ENCODE results near the gene CDS2. TPM values are rescaled to one million over a fixed set of nuclear protein-coding genes. Genes with fewer than 3 reads are reported as not detected.

CDS2 gene
- total RNA-seq, 1 experiment from 2014 or later = 49.1 TPM

DNA sequence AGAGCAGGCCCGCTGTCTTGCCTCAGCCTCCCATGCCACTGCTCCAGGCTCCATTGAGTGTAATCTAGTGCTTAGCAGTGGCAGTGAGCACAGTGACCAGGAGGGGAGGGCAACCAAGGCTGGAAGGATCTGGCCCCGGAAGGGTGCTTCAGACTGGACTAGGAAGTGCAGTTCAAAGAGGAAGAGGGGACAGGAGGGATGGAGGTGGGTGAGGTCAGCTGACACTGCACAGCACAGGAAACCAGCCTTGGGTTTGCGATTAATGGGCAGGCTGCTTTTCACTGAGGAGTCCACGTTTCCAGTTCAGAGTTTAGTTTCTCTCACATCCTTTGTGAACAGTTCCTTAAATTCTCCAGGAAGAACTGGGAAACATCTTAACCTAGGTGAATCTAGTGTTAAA lies 46.9 kb downstream of the CDS2 start (continued):
- TF ChIP-seq, protein P1, sequence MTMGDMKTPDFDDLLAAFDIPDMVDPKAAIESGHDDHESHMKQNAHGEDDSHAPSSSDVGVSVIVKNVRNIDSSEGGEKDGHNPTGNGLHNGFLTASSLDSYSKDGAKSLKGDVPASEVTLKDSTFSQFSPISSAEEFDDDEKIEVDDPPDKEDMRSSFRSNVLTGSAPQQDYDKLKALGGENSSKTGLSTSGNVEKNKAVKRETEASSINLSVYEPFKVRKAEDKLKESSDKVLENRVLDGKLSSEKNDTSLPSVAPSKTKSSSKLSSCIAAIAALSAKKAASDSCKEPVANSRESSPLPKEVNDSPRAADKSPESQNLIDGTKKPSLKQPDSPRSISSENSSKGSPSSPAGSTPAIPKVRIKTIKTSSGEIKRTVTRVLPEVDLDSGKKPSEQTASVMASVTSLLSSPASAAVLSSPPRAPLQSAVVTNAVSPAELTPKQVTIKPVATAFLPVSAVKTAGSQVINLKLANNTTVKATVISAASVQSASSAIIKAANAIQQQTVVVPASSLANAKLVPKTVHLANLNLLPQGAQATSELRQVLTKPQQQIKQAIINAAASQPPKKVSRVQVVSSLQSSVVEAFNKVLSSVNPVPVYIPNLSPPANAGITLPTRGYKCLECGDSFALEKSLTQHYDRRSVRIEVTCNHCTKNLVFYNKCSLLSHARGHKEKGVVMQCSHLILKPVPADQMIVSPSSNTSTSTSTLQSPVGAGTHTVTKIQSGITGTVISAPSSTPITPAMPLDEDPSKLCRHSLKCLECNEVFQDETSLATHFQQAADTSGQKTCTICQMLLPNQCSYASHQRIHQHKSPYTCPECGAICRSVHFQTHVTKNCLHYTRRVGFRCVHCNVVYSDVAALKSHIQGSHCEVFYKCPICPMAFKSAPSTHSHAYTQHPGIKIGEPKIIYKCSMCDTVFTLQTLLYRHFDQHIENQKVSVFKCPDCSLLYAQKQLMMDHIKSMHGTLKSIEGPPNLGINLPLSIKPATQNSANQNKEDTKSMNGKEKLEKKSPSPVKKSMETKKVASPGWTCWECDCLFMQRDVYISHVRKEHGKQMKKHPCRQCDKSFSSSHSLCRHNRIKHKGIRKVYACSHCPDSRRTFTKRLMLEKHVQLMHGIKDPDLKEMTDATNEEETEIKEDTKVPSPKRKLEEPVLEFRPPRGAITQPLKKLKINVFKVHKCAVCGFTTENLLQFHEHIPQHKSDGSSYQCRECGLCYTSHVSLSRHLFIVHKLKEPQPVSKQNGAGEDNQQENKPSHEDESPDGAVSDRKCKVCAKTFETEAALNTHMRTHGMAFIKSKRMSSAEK (CRISPR knock-in tag; IDR thresholded peaks at IDR 0.05; ENCODE audit: borderline replicate concordance) = no peak
- TF ChIP-seq MYBL2 (CRISPR knock-in tag; IDR thresholded peaks at IDR 0.05) (no peak), TP53 (CRISPR knock-in tag; IDR thresholded peaks at IDR 0.05) (no peak), CBFB (CRISPR knock-in tag; IDR thresholded peaks at IDR 0.05; ENCODE audit: low read depth) (no peak), SMAD4 (CRISPR knock-in tag; IDR thresholded peaks at IDR 0.05) (no peak), FOXP1 (CRISPR knock-in tag; IDR thresholded peaks at IDR 0.05; ENCODE audit: borderline replicate concordance) (no peak), NFE2L1 (CRISPR knock-in tag; IDR thresholded peaks at IDR 0.05) (no peak), FOXJ3 (CRISPR knock-in tag; IDR thresholded peaks at IDR 0.05; ENCODE audit: borderline replicate concordance) (no peak)
- TF ChIP-seq, protein P2, sequence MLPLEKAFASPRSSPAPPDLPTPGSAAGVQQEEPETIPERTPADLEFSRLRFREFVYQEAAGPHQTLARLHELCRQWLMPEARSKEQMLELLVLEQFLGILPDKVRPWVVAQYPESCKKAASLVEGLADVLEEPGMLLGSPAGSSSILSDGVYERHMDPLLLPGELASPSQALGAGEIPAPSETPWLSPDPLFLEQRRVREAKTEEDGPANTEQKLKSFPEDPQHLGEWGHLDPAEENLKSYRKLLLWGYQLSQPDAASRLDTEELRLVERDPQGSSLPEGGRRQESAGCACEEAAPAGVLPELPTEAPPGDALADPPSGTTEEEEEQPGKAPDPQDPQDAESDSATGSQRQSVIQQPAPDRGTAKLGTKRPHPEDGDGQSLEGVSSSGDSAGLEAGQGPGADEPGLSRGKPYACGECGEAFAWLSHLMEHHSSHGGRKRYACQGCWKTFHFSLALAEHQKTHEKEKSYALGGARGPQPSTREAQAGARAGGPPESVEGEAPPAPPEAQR (CRISPR knock-in tag; IDR thresholded peaks at IDR 0.05) = no peak

DNA sequence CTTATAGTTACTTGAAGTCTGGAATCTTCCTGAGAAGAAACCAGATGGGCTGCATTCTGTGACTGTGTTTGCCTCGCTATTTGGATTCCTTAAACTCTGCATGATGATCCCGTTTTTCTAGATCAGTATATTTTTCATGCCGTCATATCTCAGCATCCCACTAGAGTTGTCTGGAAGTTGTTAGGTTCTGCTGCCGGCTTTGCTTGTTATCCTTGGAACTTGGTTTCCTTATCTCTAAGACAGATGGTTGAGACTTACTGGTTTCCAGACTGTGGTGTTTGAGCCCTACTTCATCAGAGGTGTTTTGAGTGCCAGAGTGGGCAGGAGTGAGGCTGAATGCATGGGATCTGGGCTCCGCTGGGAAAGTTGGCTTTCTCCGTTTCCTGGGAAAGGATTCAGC lies 50.3 kb downstream of the CDS2 start:
- H3K36me3 Mint-ChIP-seq = peaks cover 21% of the 10 kb centered on the region
- peaks cover 44% of the 10 kb centered on the region for H3K4me1 Mint-ChIP-seq
- POLR2A ChIA-PET = no interaction called here
- no peak overlapping the region for H3K4me3 Mint-ChIP-seq
- ATAC-seq = no peak
- TF ChIP-seq ATF1 (CRISPR knock-in tag; IDR thresholded peaks at IDR 0.05) (no peak), IRF2 (CRISPR knock-in tag; IDR thresholded peaks at IDR 0.05; ENCODE audit: borderline replicate concordance, low read depth) (no peak), RORB (CRISPR knock-in tag; IDR thresholded peaks at IDR 0.05) (no peak), OVOL2 (CRISPR knock-in tag; IDR thresholded peaks at IDR 0.05; ENCODE audit: borderline replicate concordance) (no peak), RELA (CRISPR knock-in tag; IDR thresholded peaks at IDR 0.05; ENCODE audit: borderline replicate concordance) (no peak), TEAD1 (CRISPR knock-in tag; IDR thresholded peaks at IDR 0.05) (no peak)
- TF ChIP-seq, protein P3, sequence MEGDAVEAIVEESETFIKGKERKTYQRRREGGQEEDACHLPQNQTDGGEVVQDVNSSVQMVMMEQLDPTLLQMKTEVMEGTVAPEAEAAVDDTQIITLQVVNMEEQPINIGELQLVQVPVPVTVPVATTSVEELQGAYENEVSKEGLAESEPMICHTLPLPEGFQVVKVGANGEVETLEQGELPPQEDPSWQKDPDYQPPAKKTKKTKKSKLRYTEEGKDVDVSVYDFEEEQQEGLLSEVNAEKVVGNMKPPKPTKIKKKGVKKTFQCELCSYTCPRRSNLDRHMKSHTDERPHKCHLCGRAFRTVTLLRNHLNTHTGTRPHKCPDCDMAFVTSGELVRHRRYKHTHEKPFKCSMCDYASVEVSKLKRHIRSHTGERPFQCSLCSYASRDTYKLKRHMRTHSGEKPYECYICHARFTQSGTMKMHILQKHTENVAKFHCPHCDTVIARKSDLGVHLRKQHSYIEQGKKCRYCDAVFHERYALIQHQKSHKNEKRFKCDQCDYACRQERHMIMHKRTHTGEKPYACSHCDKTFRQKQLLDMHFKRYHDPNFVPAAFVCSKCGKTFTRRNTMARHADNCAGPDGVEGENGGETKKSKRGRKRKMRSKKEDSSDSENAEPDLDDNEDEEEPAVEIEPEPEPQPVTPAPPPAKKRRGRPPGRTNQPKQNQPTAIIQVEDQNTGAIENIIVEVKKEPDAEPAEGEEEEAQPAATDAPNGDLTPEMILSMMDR (IDR thresholded peaks at IDR 0.05) = no peak
- TF ChIP-seq, protein P4, sequence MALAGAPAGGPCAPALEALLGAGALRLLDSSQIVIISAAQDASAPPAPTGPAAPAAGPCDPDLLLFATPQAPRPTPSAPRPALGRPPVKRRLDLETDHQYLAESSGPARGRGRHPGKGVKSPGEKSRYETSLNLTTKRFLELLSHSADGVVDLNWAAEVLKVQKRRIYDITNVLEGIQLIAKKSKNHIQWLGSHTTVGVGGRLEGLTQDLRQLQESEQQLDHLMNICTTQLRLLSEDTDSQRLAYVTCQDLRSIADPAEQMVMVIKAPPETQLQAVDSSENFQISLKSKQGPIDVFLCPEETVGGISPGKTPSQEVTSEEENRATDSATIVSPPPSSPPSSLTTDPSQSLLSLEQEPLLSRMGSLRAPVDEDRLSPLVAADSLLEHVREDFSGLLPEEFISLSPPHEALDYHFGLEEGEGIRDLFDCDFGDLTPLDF (CRISPR knock-in tag; IDR thresholded peaks at IDR 0.05) = no peak
- TF ChIP-seq, protein P5, sequence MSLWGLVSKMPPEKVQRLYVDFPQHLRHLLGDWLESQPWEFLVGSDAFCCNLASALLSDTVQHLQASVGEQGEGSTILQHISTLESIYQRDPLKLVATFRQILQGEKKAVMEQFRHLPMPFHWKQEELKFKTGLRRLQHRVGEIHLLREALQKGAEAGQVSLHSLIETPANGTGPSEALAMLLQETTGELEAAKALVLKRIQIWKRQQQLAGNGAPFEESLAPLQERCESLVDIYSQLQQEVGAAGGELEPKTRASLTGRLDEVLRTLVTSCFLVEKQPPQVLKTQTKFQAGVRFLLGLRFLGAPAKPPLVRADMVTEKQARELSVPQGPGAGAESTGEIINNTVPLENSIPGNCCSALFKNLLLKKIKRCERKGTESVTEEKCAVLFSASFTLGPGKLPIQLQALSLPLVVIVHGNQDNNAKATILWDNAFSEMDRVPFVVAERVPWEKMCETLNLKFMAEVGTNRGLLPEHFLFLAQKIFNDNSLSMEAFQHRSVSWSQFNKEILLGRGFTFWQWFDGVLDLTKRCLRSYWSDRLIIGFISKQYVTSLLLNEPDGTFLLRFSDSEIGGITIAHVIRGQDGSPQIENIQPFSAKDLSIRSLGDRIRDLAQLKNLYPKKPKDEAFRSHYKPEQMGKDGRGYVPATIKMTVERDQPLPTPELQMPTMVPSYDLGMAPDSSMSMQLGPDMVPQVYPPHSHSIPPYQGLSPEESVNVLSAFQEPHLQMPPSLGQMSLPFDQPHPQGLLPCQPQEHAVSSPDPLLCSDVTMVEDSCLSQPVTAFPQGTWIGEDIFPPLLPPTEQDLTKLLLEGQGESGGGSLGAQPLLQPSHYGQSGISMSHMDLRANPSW (CRISPR knock-in tag; conservative IDR thresholded peaks at IDR 0.05; ENCODE audit: low read depth) = no peak
- CTCF ChIA-PET = interaction anchor here (4.7 to 6.9 kb wide), 2 partner anchors 15 to 50 kb away, joined by 30 to 45 read pairs; partner anchors contain the start of gene CDS2
- H3K27me3 Mint-ChIP-seq (ENCODE audit: low read depth) = no peaks in the 10 kb centered on the region
- no peak for DNase-seq (ENCODE audit: low spot score)
- no peaks in the 10 kb centered on the region for H3K9me3 Mint-ChIP-seq
- H3K27ac Mint-ChIP-seq = peak overlapping the region; percentile 11
